ENCODE results near the gene POC1B.

- TF ChIP-seq POLR2A (IDR thresholded peaks at IDR 0.05): no peak
- no peak for TF ChIP-seq CTCF (IDR thresholded peaks at IDR 0.05)
Observed at GRCh38 chr12:89477633-89478279, 48.1 kb downstream of the POC1B start.

All from Peyer's patch (tissue), 4 donors.